GM12801 (cell line): Measurements from ENCODE around the gene RBBP5.

Experiments
- CTCF ChIP-seq: IDR thresholded peaks from one replicate; pipeline ENCODE4 v1.5.1; 2011; ENCODE audit warnings: control low read depth; ENCODE audit not compliant: insufficient read length; ENCODE audit errors: extremely low read depth

Gene RBBP5

GRCh38 chr1:205072881-205073280 lies 48.9 kb downstream of the RBBP5 start:
- TF ChIP-seq CTCF: no peak

GRCh38 chr1:205072286-205072685 lies 49.5 kb downstream of the RBBP5 start:
- TF ChIP-seq CTCF: no peak

GRCh38 chr1:205071801-205072200 lies 50.0 kb downstream of the RBBP5 start:
- no peak for TF ChIP-seq CTCF

GRCh38 chr1:205071028-205071409 lies 50.8 kb downstream of the RBBP5 start:
- TF ChIP-seq CTCF: no peak

GRCh38 chr1:205069371-205070125 lies 52.2 kb downstream of the RBBP5 start:
- TF ChIP-seq CTCF: no peak

- TF ChIP-seq CTCF: no peak
These were observed 53.2 kb downstream of the RBBP5 start for GRCh38 chr1:205068457-205069040.

- TF ChIP-seq CTCF: no peak
These were observed 53.8 kb downstream of the RBBP5 start for GRCh38 chr1:205068001-205068400.
